ENCODE data around the gene KLK12. TPM values are rescaled to one million over a fixed set of nuclear protein-coding genes. Genes with fewer than 3 reads are reported as not detected.

The KLK12 gene, protein sequence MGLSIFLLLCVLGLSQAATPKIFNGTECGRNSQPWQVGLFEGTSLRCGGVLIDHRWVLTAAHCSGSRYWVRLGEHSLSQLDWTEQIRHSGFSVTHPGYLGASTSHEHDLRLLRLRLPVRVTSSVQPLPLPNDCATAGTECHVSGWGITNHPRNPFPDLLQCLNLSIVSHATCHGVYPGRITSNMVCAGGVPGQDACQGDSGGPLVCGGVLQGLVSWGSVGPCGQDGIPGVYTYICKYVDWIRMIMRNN
- total RNA-seq: not detected in 2 replicates
- long read RNA-seq: 0 reads

DNA sequence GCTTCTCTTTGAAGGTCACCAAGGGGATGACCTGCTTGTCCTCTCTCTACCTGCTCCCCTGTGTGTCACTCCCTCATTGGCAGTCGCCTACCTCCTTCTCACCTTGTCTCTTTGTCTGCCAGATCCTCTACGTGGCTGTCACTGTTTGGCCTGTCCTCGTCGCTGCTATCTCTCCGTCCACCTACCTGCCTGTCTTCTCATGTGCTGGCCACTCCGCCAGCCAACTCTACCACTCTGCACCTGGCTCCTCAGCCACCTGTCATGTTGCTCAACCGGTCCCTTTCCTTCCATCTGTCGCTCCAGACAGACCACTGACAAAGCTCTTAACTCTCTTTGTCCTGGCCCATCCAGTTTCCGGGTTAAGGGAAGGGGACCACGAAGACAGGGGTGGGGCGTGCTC is at the start of gene KLK12:
Gene KLK12, minus strand, starts transcription at position 299 of the 400 bp plus-strand sequence. CDS start 381 bp downstream, outside the sequence.
- Mint-ChIP-seq H3K36me3 (ENCODE audit: unreplicated experiment) (no peaks in the 10 kb centered on the region), H3K27me3 (ENCODE audit: unreplicated experiment) (no peaks in the 10 kb centered on the region), H3K9me3 (ENCODE audit: unreplicated experiment) (peaks cover 19% of the 10 kb centered on the region), H3K4me1 (ENCODE audit: unreplicated experiment) (no peaks in the 10 kb centered on the region), H3K27ac (ENCODE audit: unreplicated experiment) (no peak within 1 kb of the TSS), H3K4me3 (ENCODE audit: unreplicated experiment) (no peak within 1 kb of the TSS)
- DNase-seq (ENCODE audit: extremely low spot score, unreplicated experiment): no peak
- TF ChIP-seq, protein P1, sequence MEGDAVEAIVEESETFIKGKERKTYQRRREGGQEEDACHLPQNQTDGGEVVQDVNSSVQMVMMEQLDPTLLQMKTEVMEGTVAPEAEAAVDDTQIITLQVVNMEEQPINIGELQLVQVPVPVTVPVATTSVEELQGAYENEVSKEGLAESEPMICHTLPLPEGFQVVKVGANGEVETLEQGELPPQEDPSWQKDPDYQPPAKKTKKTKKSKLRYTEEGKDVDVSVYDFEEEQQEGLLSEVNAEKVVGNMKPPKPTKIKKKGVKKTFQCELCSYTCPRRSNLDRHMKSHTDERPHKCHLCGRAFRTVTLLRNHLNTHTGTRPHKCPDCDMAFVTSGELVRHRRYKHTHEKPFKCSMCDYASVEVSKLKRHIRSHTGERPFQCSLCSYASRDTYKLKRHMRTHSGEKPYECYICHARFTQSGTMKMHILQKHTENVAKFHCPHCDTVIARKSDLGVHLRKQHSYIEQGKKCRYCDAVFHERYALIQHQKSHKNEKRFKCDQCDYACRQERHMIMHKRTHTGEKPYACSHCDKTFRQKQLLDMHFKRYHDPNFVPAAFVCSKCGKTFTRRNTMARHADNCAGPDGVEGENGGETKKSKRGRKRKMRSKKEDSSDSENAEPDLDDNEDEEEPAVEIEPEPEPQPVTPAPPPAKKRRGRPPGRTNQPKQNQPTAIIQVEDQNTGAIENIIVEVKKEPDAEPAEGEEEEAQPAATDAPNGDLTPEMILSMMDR (IDR thresholded peaks at IDR 0.05): no peak

DNA sequence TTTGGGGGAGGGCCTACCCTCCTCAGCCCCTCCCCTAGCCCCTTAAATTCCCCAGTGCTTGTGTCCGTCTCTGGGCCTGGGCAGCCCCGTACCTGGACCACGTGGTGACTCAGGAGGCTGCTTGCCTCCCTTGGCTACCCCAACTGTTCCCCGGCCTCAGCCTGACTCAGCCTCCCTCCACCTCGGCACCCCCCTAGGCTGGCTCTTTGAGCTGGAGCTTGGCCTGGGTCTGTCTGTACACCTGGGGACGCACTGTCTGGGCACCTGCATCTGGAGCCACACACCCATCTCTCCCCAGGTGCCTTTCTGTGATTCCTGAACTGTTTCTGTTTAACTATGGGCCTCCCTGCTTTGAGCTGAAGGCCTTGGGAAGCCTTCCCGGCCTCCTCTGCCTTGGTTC is 49.7 kb upstream of the KLK12 start:
- H3K27me3 Mint-ChIP-seq (ENCODE audit: unreplicated experiment): no peaks in the 10 kb centered on the region
- DNase-seq (ENCODE audit: extremely low spot score, unreplicated experiment): no peak
- no peak overlapping the region for H3K4me3 Mint-ChIP-seq (ENCODE audit: unreplicated experiment)
- no peaks in the 10 kb centered on the region for H3K4me1 Mint-ChIP-seq (ENCODE audit: unreplicated experiment)
- H3K27ac Mint-ChIP-seq (ENCODE audit: unreplicated experiment): no peak overlapping the region
- H3K9me3 Mint-ChIP-seq (ENCODE audit: unreplicated experiment): no peaks in the 10 kb centered on the region
- TF ChIP-seq, protein P1 (IDR thresholded peaks at IDR 0.05): no peak
- H3K36me3 Mint-ChIP-seq (ENCODE audit: unreplicated experiment): no peaks in the 10 kb centered on the region

DNA sequence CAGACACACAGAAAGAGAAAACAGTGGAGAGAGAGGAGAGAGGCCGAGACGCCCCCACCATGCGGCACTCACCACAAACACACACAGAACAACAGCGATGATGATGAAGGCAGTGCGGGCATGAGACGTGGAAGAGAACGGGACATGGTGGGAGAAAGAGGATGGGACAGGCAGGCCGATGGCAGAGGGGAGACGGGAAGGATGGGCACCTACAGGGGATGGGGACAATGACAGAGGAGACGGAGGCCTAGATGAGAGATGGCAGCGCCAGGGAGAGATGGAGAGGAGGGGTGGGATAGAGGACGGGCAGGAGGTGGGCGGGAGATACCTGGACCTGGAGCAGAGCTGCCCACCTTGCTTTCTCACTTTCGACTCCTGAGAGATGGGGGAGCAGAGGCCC is 49.0 kb upstream of the KLK12 start:
- no peaks in the 10 kb centered on the region for H3K36me3 Mint-ChIP-seq (ENCODE audit: unreplicated experiment)
- DNase-seq (ENCODE audit: extremely low spot score, unreplicated experiment): no peak
- H3K27me3 Mint-ChIP-seq (ENCODE audit: unreplicated experiment): no peaks in the 10 kb centered on the region
- H3K4me1 Mint-ChIP-seq (ENCODE audit: unreplicated experiment): no peaks in the 10 kb centered on the region
- no peaks in the 10 kb centered on the region for H3K9me3 Mint-ChIP-seq (ENCODE audit: unreplicated experiment)
- TF ChIP-seq, protein P1 (IDR thresholded peaks at IDR 0.05): no peak
- H3K4me3 Mint-ChIP-seq (ENCODE audit: unreplicated experiment): no peak overlapping the region
- no peak overlapping the region for H3K27ac Mint-ChIP-seq (ENCODE audit: unreplicated experiment)

DNA sequence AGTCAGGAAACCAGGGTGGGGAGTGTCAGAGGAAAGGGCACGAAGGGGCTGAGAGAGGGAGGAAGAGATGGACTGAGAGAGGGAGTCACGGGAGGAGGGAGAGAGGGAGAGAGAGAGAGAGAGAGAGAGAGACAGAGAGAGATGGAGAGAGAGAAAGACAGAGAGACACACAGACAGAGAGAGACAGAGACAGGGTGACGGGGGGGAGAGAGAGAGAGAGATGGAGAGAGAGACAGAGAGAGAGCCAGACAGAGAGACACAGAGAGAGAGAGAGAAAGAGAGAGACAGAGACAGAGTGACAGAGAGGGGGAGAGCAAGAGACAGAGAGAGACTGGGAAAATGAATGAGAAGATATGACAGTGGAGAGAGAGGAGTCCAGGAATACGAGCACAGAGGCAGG is 48.4 kb upstream of the KLK12 start:
- Mint-ChIP-seq H3K4me3 (ENCODE audit: unreplicated experiment) (no peak overlapping the region), H3K36me3 (ENCODE audit: unreplicated experiment) (no peaks in the 10 kb centered on the region), H3K27me3 (ENCODE audit: unreplicated experiment) (no peaks in the 10 kb centered on the region), H3K4me1 (ENCODE audit: unreplicated experiment) (no peaks in the 10 kb centered on the region), H3K9me3 (ENCODE audit: unreplicated experiment) (no peaks in the 10 kb centered on the region), H3K27ac (ENCODE audit: unreplicated experiment) (no peak overlapping the region)
- DNase-seq (ENCODE audit: extremely low spot score, unreplicated experiment): no peak
- TF ChIP-seq, protein P1 (IDR thresholded peaks at IDR 0.05): no peak

DNA sequence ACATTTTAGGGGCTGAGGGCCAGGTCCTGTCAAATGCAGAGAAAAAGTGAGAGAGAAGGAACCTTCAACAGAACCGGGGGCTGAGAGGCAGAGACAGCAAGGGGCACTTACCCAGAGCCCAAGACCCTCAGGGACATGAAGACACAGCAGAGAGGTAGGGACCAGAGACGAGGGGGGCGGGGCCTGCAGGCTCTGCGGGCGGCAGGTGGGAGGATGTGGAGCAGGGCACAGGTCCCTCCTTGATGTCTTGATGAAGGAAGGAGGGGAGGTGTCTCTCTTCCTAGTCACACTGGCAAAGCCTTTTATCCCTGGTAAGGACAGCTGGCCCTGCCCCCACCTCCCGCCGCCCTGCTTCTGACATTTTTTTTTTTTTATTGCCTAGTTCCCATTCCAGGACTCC is 47.8 kb upstream of the KLK12 start, which contains the start of gene KLK14:
Gene KLK14, minus strand, starts transcription at position 277 of the 400 bp plus-strand sequence. Its CDS starts 273 bp downstream, at position 4.
- Mint-ChIP-seq H3K4me1 (ENCODE audit: unreplicated experiment) (no peaks in the 10 kb centered on the region), H3K27ac (ENCODE audit: unreplicated experiment) (no peak within 1 kb of the TSS), H3K9me3 (ENCODE audit: unreplicated experiment) (no peaks in the 10 kb centered on the region), H3K27me3 (ENCODE audit: unreplicated experiment) (no peaks in the 10 kb centered on the region), H3K4me3 (ENCODE audit: unreplicated experiment) (no peak within 1 kb of the TSS), H3K36me3 (ENCODE audit: unreplicated experiment) (no peaks in the 10 kb centered on the region)
- DNase-seq (ENCODE audit: extremely low spot score, unreplicated experiment): no peak
- TF ChIP-seq, protein P1 (IDR thresholded peaks at IDR 0.05): no peak
